ENCODE measurements around the gene ORC3. TPM values are rescaled to one million over a fixed set of nuclear protein-coding genes. Genes with fewer than 3 reads are reported as not detected.

ORC3 gene
- total RNA-seq, 3 donors from 2014 or later: 15.9 to 17.3 (median 16.1) TPM

- DNase-seq: no peak
- ATAC-seq: no peak
- intact Hi-C loops (cut with DNase I, micrococcal nuclease): no loop called here
- H3K9me3 ChIP-seq: no peaks in the 10 kb centered on the region
- H3K4me3 ChIP-seq: no peak overlapping the region
- no peak for TF ChIP-seq CTCF (IDR thresholded peaks at IDR 0.05)
- H3K36me3 ChIP-seq (ENCODE audit: low read depth): no peaks in the 10 kb centered on the region
- no peaks in the 10 kb centered on the region for H3K4me1 ChIP-seq (ENCODE audit: low read depth)
These were observed 77.1 kb downstream of the ORC3 start for GRCh38 chr6:87667032-87667431.

DNA sequence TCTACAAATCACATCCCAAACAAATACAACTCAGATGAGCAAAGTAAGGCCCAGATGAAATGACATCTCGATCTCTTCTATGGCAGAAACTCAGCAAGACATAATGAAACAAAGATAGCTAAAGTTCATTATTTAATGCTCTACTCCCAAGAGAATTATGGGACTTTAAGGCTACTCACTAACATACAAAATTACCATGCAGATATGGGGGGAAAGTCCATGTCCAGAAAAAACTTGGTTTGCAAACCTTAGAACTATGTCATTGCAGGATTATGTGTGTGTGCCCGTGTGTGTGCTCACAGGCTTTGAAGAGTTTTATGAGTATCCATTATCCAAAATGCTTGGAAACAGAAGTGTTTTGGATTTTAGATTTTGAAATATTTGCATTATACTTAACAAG, 78.1 kb downstream of the ORC3 start:
- TF ChIP-seq CTCF (IDR thresholded peaks at IDR 0.05): no peak
- no peak overlapping the region for H3K4me3 ChIP-seq
- no peaks in the 10 kb centered on the region for H3K9me3 ChIP-seq
- no peak for DNase-seq
- H3K36me3 ChIP-seq (ENCODE audit: low read depth): no peaks in the 10 kb centered on the region
- ATAC-seq: no peak
- no peaks in the 10 kb centered on the region for H3K4me1 ChIP-seq (ENCODE audit: low read depth)
- intact Hi-C loops (cut with DNase I, micrococcal nuclease): no loop called here

GRCh38 chr6:87669051-87669450, 79.1 kb downstream of the ORC3 start:
- ATAC-seq: no peak
- intact Hi-C loops (cut with DNase I, micrococcal nuclease): no loop called here
- Histone ChIP-seq H3K4me1 (ENCODE audit: low read depth) (no peaks in the 10 kb centered on the region), H3K4me3 (no peak overlapping the region), H3K9me3 (no peaks in the 10 kb centered on the region), H3K36me3 (ENCODE audit: low read depth) (no peaks in the 10 kb centered on the region)
- DNase-seq: no peak
- no peak for TF ChIP-seq CTCF (IDR thresholded peaks at IDR 0.05)

GRCh38 chr6:87670707-87671106, 80.8 kb downstream of the ORC3 start:
- ATAC-seq: no peak
- intact Hi-C loops (cut with DNase I, micrococcal nuclease): no loop called here

GRCh38 chr6:87671555-87672029, 81.7 kb downstream of the ORC3 start:
- Histone ChIP-seq H3K36me3 (ENCODE audit: low read depth) (no peaks in the 10 kb centered on the region), H3K4me3 (no peak overlapping the region), H3K9me3 (no peaks in the 10 kb centered on the region), H3K4me1 (ENCODE audit: low read depth) (no peaks in the 10 kb centered on the region)
- DNase-seq (no peak), ATAC-seq (peak; percentile 23)
- no peak for TF ChIP-seq CTCF (IDR thresholded peaks at IDR 0.05)
- intact Hi-C loops (cut with DNase I, micrococcal nuclease): no loop called here

More at GRCh38 chr6:87670707-87671106, 80.8 kb downstream of the ORC3 start:
- Histone ChIP-seq H3K9me3 (no peaks in the 10 kb centered on the region), H3K4me1 (ENCODE audit: low read depth) (no peaks in the 10 kb centered on the region), H3K36me3 (ENCODE audit: low read depth) (no peaks in the 10 kb centered on the region), H3K4me3 (no peak overlapping the region)
- no peak for TF ChIP-seq CTCF (IDR thresholded peaks at IDR 0.05)
- DNase-seq: no peak

DNA sequence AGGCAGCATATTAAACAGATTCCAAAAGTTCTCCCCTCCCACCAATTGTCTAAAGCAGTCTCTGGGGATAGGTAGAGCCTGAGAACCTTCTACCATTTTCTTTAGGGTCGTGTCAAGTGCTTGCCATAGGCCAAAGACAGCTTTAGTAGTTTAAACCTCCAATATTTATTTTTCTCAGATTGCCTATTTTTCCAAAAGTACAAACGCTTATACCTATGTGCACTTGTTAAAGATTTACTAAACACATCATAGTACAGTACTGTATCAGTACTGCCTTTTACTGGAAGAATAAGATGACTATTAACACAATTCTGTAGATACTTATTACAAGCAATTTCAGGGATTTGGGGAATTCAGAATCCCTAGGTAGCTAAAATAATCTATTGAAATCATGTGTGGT, 82.7 kb downstream of the ORC3 start:
- intact Hi-C loops (cut with DNase I, micrococcal nuclease): no loop called here
- no peaks in the 10 kb centered on the region for H3K36me3 ChIP-seq (ENCODE audit: low read depth)

More for the DNA sequence above, 82.7 kb downstream of the ORC3 start:
- ATAC-seq (no peak), DNase-seq (no peak)
- H3K4me3 ChIP-seq: no peak overlapping the region
- no peaks in the 10 kb centered on the region for H3K9me3 ChIP-seq
- TF ChIP-seq CTCF (IDR thresholded peaks at IDR 0.05): no peak
- H3K4me1 ChIP-seq (ENCODE audit: low read depth): no peaks in the 10 kb centered on the region

Measured in mucosa of descending colon (tissue), 3 donors.